ENCODE results near the gene MCTP1. TPM values are rescaled to one million over a fixed set of nuclear protein-coding genes. Genes with fewer than 3 reads are reported as not detected.

Gene MCTP1
- total RNA-seq, 1 experiment from 2014 or later = 0.44 TPM

DNA sequence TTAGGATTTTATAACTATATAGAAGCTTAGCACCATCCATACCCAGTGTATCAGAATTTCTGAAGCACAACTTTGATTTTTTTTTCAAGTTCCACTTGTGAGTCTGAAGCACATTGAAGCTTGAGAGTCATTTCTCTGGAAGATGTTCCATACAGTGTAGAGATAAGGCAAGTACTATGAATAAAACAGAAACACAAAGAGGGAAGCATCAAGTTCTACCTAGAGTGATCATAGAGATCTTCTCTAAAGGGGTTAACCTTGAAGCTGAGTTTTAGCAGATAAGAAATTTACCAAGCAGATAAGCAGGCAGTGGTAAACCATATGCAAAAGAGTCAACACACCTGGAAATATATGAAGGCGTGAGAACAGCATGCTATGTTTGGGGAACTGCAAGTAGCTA lies 125.3 kb downstream of the MCTP1 start:
- BruUV-seq (replicated peaks) = no TSS peak
- ChIA-PET CTCF (no interaction called here), POLR2A (no interaction called here), RAD21 (ENCODE audit: low non-redundant PET in 1 of 2, low total read pairs in 2 of 2, uncharacterized antibody in 2 of 2, unreplicated experiment in 2 of 2) (no interaction called here)
- Histone ChIP-seq H3K9ac (ENCODE audit: low read length) (no peak overlapping the region), H3K4me3 (replicated peaks in 1 of 2; ENCODE audit: low read depth in 1 of 2, low read length in 2 of 2) (no peak overlapping the region), H3K79me2 (ENCODE audit: insufficient read depth, low read length) (no peaks in the 10 kb centered on the region), H3K9me2 (ENCODE audit: insufficient read depth) (no peaks in the 10 kb centered on the region), H4K20me1 (ENCODE audit: insufficient read depth) (no peaks in the 10 kb centered on the region), H3K9me3 (ENCODE audit: control insufficient read depth in 1 of 2, insufficient read depth in 1 of 2, low read depth in 1 of 2, low read length in 2 of 2) (no peaks in the 10 kb centered on the region), H3K27ac (ENCODE audit: low read depth, low read length) (no peak overlapping the region), H2AFZ (ENCODE audit: low read depth, low read length, poor library complexity, severe bottlenecking) (no peak overlapping the region), H3K36me3 (ENCODE audit: control insufficient read depth in 1 of 2, insufficient read depth in 2 of 2, low read length in 2 of 2) (no peaks in the 10 kb centered on the region), H3K4me2 (ENCODE audit: low read length) (no peak overlapping the region), H3K4me1 (ENCODE audit: control insufficient read depth in 1 of 2, insufficient read depth in 2 of 2, low read length in 2 of 2) (peaks cover 0 to 4% of the 10 kb centered on the region in 2 experiments; a peak in 2 of 4 replicates), H3K27me3 (ENCODE audit: insufficient read depth, low read length) (no peaks in the 10 kb centered on the region)
- intact Hi-C loops (cut with micrococcal nuclease) = no loop called here
- TF ChIP-seq SRF (IDR thresholded peaks at IDR 0.05; ENCODE audit: low read depth) (no peak), CBX3 (IDR thresholded peaks at IDR 0.05; ENCODE audit: low read depth) (no peak), ELF1 (IDR thresholded peaks at IDR 0.05; ENCODE audit: borderline replicate concordance, low read depth) (no peak), JUND (IDR thresholded peaks at IDR 0.05) (no peak), CEBPB (IDR thresholded peaks at IDR 0.05; ENCODE audit: low read depth) (no peak), EZH2phosphoT487 (IDR thresholded peaks at IDR 0.05; ENCODE audit: borderline replicate concordance) (no peak), EGR1 (IDR thresholded peaks at IDR 0.05; ENCODE audit: low read depth) (no peak), EZH2 (IDR thresholded peaks at IDR 0.05) (no peak), TCF7L2 (IDR thresholded peaks at IDR 0.05; ENCODE audit: borderline replicate concordance, extremely low read depth, insufficient read depth, insufficient read length) (no peak), YY1 (IDR thresholded peaks at IDR 0.05; ENCODE audit: extremely low read depth, insufficient replicate concordance, low read depth, low read length) (no peak), SIN3A (IDR thresholded peaks at IDR 0.05; ENCODE audit: low read depth) (no peak), POLR2AphosphoS5 (IDR thresholded peaks at IDR 0.05; ENCODE audit: low read depth, low read length) (no peak), POLR2A (IDR thresholded peaks at IDR 0.05; ENCODE audit: borderline replicate concordance, extremely low read depth, insufficient read depth, insufficient read length) (no peak), ZNF274 (IDR thresholded peaks at IDR 0.05; ENCODE audit: low read depth, low read length) (no peak), ZFX (IDR thresholded peaks at IDR 0.05) (no peak)
- TF ChIP-seq, protein P1, sequence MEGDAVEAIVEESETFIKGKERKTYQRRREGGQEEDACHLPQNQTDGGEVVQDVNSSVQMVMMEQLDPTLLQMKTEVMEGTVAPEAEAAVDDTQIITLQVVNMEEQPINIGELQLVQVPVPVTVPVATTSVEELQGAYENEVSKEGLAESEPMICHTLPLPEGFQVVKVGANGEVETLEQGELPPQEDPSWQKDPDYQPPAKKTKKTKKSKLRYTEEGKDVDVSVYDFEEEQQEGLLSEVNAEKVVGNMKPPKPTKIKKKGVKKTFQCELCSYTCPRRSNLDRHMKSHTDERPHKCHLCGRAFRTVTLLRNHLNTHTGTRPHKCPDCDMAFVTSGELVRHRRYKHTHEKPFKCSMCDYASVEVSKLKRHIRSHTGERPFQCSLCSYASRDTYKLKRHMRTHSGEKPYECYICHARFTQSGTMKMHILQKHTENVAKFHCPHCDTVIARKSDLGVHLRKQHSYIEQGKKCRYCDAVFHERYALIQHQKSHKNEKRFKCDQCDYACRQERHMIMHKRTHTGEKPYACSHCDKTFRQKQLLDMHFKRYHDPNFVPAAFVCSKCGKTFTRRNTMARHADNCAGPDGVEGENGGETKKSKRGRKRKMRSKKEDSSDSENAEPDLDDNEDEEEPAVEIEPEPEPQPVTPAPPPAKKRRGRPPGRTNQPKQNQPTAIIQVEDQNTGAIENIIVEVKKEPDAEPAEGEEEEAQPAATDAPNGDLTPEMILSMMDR (IDR thresholded peaks at IDR 0.05 in 2 of 3, conservative IDR thresholded peaks at IDR 0.05 in 1 of 3; ENCODE audit: borderline replicate concordance in 1 of 3, insufficient read depth in 1 of 3, low read depth in 2 of 3, low read length in 2 of 3) = no peak
- TF ChIP-seq, protein P2, sequence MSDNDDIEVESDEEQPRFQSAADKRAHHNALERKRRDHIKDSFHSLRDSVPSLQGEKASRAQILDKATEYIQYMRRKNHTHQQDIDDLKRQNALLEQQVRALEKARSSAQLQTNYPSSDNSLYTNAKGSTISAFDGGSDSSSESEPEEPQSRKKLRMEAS (IDR thresholded peaks at IDR 0.05) = no peak
- TF ChIP-seq, protein P3, sequence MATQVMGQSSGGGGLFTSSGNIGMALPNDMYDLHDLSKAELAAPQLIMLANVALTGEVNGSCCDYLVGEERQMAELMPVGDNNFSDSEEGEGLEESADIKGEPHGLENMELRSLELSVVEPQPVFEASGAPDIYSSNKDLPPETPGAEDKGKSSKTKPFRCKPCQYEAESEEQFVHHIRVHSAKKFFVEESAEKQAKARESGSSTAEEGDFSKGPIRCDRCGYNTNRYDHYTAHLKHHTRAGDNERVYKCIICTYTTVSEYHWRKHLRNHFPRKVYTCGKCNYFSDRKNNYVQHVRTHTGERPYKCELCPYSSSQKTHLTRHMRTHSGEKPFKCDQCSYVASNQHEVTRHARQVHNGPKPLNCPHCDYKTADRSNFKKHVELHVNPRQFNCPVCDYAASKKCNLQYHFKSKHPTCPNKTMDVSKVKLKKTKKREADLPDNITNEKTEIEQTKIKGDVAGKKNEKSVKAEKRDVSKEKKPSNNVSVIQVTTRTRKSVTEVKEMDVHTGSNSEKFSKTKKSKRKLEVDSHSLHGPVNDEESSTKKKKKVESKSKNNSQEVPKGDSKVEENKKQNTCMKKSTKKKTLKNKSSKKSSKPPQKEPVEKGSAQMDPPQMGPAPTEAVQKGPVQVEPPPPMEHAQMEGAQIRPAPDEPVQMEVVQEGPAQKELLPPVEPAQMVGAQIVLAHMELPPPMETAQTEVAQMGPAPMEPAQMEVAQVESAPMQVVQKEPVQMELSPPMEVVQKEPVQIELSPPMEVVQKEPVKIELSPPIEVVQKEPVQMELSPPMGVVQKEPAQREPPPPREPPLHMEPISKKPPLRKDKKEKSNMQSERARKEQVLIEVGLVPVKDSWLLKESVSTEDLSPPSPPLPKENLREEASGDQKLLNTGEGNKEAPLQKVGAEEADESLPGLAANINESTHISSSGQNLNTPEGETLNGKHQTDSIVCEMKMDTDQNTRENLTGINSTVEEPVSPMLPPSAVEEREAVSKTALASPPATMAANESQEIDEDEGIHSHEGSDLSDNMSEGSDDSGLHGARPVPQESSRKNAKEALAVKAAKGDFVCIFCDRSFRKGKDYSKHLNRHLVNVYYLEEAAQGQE (IDR thresholded peaks at IDR 0.05; ENCODE audit: low read depth) = no peak
- TF ChIP-seq, protein P4, sequence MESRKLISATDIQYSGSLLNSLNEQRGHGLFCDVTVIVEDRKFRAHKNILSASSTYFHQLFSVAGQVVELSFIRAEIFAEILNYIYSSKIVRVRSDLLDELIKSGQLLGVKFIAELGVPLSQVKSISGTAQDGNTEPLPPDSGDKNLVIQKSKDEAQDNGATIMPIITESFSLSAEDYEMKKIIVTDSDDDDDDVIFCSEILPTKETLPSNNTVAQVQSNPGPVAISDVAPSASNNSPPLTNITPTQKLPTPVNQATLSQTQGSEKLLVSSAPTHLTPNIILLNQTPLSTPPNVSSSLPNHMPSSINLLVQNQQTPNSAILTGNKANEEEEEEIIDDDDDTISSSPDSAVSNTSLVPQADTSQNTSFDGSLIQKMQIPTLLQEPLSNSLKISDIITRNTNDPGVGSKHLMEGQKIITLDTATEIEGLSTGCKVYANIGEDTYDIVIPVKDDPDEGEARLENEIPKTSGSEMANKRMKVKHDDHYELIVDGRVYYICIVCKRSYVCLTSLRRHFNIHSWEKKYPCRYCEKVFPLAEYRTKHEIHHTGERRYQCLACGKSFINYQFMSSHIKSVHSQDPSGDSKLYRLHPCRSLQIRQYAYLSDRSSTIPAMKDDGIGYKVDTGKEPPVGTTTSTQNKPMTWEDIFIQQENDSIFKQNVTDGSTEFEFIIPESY (IDR thresholded peaks at IDR 0.05; ENCODE audit: extremely low read depth, insufficient replicate concordance, low read length) = no peak
- DNase-seq (ENCODE audit: low read depth, low spot score) (no peak), ATAC-seq (no peak)

All from HCT116 (cell line).